GM19193 (cell line): ENCODE measurements around the gene PRICKLE1.

ENCODE experiments used
- POLR2A ChIP-seq: IDR thresholded peaks from 4 replicates; pipeline ENCODE4 v1.6.1; 2011; ENCODE audit not compliant: insufficient read depth, insufficient read length; ENCODE audit errors: extremely low read depth

PRICKLE1 gene

DNA sequence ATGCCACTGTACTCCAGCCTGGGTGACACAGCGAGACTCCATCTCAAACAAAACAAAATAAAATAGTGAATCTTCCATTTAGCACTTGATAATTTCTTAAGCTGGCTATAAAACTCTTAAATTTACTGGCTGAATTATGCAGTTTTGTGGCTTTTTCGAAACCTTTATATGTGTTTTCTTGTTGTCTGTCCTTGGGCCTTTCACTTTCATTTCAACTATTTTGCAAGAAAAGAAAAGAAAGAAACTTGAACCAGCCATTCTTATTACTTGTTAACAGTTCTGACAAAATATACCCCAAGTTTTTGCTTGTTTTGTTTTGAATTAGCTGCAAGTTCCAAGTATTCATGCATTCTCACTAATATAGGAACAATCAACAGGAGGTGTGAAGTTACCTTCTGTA is 42.8 kb downstream of the PRICKLE1 start:
- no peak for TF ChIP-seq POLR2A

DNA sequence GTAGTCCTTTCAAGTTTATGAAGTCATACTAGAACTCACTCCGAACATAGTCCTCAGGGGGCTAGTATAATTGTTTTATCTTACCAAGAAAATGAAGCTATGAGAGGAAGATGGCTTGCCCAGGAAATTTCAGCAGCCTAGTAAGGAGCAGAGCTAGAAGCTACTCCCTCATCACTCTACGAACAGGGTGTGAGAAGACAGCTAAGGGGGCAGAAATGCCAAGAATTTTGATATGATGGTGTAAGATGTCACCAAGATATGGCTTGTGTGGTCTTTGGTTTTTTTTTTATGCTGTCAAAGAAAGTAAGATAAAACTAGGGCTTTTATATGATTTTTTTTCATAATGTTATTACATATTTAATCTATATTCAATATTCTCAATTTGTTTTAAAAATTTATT is 47.6 kb downstream of the PRICKLE1 start:
- TF ChIP-seq POLR2A = no peak

DNA sequence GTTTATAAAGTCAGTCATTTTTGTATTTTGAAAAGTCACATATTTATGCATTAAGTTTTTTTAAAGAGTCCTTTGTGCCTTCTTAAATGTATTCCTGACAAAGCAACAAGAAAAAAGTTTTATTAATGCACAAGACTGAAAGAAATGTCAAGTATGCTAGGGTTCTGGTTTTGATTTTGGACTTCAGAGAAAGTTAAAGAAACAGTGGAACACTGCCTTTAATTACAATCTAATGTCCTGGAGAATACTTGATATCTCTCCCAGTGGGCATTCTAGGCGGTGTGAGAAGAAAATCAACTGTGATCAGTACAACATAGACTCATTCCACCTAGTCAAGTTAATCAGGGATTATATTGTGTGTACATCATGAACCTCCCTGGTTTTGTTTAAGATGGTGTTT is 49.9 kb downstream of the PRICKLE1 start:
- TF ChIP-seq POLR2A = no peak

DNA sequence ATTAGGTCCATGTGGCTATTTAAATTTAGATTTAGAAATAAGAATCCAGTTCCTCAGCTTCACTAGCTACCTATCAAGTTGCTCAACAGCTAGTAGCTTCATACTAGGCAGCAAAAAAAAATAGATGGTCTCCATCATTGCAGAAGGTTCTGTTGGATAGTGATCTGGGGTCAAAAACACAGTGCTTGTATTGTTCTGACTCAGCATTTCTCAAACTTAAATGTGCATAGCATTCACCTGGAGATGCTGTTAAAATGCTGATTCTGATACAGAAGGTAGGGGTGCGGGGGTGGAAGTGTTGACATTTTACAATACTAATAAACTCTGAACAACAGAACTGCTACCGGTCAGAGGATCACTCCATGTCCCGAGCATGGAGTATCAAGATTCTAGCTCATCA is 51.3 kb downstream of the PRICKLE1 start:
- TF ChIP-seq POLR2A = no peak

DNA sequence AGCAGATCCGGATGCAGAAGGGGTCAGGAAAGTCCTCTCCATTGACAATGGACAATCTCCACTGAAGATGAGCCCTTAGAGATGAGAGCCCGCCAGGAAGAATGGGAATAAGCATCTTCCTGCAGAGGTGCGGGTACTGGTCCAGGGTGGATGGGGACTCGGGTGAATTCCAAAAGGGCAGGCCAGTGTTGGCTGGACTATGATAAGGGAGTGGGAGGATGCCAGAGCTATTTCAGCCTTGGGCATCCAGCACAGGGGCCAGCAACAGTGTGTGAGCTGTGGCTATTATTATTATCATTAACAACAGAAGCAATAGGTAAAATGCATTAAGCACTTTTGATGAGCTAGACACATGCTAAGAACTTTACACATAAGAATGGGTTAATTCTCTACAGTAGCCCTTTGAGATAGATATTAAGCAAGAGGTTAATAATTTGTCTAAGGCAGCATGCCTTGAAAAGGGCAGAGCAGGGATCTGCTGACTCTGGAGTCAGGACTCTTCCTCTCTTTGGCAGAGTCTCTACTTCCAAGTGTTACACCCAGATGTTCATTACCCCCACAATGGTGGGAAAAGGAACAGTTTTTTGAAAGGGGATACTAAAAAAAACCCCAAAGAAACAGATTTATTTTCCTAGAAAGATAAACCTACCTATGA is 55.2 kb downstream of the PRICKLE1 start:
- no peak for TF ChIP-seq POLR2A

DNA sequence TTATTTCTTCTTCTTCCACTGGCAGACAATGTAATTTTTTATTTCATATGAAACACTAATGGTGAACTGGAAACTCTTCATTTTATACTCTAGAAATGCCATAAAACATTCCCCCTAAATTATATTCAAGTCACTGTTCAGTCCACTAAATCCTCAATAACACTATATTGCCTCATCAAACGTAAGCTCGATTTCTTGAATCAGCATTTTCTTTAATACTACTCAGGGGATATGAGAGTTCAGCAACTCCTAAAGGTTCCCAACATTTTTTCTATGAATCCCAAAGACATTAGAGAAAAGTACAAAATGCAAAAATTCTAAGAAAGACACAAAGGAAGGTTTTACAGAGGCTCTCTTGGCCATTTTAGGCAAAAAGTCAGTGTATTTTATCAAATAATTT is 59.3 kb downstream of the PRICKLE1 start:
- TF ChIP-seq POLR2A = no peak

DNA sequence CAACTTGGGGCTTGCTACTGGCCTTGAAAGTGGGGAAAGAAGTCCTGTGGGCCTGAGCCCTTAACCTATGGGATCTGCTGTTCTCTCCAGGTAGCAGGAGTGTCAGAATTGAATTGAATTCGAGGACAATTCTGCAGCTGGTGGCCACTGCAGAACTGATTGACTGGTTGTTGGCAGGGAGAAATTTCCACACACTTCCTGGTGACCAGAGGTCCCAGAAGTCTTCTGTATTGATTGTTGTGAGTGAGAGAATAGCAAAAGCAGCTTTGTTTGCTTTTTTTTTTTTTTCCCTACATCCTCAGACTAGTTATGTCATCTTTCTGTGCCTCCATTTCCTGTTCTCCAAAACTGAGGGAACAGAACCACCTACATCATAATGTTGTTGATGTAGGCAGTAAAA is 64.1 kb downstream of the PRICKLE1 start:
- TF ChIP-seq POLR2A = no peak

DNA sequence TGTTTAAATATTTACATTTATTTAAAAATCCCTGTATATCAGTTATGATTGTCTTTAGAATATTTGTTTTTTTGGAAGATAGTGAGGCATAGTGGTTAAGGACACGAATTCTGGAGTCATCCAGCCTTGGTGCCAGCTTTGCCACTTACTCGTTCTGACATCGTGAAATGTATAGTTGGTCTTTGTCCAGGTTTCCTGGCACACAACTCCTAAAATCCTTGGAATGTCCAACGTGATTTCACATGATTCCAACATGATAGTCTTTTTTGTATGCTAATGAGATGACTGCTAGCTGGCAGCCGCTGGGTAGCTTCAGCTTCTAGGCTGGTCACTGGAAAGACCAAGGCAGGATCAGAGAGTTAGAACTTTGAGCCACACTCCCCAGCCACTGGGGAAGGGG is 64.8 kb downstream of the PRICKLE1 start:
- no peak for TF ChIP-seq POLR2A

DNA sequence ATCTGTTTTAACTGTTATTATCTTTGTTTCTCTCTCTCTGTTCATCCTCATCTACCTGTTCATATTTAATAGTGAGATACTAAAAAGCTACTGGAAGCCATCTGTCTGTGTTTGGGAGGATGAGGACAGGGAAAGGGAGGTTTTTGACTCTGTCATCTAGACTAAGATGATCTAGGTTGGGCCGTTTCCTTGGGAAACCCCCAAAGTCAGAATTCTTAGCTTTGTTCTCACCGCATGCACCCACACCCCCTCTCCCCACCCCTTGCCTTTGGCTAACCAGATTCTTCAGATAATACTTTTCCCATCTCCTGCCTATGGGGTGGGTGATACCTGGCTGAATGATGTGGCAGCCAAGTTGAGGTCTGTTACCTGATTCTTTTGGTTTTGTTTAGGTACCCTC is 73.0 kb downstream of the PRICKLE1 start:
- no peak for TF ChIP-seq POLR2A

DNA sequence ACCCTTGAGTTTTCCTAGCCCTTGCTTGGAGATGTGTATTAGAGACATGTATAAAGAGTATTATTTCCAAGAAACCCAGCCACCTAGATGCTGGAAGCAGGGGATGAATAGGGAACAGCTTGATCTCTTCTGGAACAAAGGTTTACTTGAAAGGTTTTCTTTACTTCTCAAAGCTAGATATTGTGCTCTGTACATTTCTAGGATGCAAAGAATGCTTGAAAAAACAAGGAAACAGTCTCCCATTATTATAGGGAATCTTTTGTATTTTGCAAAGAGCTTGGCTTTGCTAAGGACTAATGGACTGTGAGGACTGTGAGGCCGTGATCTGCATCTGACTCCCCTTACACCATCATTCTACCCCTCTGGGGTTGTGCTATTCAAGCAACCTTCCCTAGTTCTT is 77.9 kb downstream of the PRICKLE1 start:
- TF ChIP-seq POLR2A = no peak

DNA sequence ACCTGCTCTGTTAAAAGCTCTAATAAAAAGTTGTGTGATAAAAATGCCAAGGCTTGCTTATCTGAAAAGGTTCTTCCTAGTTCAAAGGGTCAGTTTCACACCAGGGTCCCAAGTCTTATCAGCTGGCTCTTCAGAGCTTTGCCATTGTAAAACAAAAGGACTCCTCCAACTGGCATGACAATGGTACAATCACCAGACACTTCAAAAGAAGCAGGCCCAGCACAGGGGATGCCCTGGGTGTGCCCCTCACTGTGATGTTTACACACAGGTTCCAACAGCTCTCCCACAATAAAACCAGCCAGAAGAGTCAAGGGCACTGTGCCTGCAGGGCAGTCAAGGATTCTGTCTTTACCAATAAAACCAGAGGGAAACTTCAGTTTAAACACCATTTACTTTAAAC is 78.7 kb downstream of the PRICKLE1 start:
- TF ChIP-seq POLR2A = no peak

DNA sequence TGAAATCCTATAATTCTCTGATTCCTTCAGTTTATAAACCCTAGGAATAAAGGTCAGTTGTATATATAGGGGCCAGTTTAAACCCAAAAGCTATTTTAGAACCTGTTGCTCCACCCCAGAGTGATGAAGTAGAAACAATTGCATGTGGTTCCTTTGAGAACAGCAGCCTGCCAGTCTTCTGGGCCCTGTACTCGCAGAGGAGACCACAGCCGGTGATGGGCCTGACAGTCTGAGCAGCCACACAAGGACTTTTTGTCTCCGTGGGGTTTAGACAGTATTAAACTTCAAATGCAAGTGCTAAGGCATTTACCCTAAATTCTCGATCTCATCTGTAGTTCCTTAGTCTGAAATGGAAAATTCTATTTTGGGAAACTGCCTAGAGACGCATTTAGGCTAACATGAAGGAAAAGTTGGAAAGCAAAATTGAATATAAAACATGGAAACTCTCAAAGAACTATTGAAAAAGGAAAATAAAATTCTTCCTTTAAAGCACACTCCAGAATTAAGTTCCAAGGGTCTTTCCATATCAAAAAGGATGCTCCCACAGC is 80.6 kb downstream of the PRICKLE1 start:
- TF ChIP-seq POLR2A = no peak

DNA sequence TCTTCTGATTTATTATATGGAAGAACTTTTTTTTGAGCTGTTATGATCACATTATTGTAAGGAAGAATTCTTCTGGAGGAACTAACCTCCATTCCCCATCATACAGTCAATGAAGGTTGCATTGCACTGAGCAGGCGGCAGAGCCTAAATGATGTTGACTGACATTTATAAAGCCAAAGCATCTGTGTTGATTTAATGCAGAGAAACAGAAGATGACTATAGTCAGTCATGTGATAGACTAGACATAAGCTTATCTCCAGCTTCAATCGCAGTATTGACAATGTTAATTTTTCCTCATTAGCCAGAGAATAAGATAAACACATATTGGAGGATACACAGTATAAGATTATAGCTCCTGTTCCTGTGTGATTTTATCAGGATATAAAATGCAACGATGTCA is 82.0 kb downstream of the PRICKLE1 start:
- no peak for TF ChIP-seq POLR2A

DNA sequence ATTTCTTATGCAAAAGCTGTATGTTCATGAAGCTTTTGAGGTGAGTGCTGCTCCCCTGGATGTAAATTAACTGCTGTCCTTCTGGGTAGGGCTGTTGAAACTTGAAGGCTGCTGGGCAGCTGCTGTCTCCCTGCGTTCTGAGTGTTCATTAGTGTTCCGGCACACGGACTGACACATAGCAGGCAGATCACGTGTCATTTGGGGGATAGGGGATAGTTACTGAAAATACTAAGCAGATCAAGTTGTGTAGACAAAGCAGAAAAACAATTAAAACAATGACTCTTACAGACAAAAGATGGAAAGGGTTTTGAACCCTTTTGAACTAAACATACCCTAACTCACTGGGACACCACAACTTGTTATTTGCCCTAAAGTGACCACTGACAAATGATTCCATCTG is 82.5 kb downstream of the PRICKLE1 start:
- TF ChIP-seq POLR2A = no peak

DNA sequence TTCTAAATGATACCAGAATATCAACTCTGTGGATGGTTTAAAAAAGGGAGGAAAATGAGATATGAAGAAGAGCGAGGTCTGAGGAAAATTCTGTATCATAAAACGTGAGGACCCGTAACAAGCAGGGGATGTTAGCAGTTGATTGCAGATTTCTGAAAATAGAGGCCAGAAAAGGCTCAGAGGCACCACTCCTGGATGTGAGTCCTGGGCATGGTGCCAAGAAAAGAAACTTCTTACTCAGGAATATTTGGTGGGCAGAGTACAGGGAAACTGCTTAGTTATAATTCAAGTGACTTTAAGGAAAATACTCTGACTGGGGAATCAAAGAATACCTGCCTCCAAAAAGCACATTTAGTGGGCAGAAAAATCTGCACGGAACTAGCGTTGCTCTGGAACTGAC is 85.5 kb downstream of the PRICKLE1 start:
- no peak for TF ChIP-seq POLR2A

DNA sequence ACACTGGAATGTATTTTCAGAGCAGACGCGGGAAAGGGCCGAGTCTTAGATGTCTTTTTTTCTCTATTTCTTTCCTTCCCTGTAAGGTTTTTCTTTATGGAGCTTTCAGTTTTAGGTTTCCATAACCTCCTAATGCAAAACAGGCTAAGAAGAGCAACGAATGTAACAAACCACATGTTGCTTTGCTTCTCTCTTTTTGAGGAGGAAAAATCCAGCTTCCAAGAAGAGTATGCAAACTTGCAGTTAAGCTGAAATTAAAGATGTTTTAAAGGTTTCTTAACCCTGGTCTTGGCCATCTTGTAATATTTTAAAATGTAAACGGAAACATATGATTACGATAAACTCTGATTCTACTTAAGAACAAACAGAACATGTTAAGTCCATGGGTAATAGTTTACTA is 86.9 kb downstream of the PRICKLE1 start:
- TF ChIP-seq POLR2A = no peak
